Stimulated activated CD4-positive, alpha-beta T cell treated with anti-CD3 and anti-CD28 coated beads, Interleukin-12 subunit alpha, Interleukin-12 subunit beta, amount 100 ng/mL, for 4 hours (primary cell): ENCODE results near the gene MAP4.
"Not testable (repeated sequence)": the region's sequence is repeated elsewhere in the genome, so short reads cannot be mapped to it uniquely, and the experiment has no call there.

Experiments
- DNase-seq: peaks from one replicate; pipeline ENCODE4 v3.0.0-alpha.2; 2020

The MAP4 gene

GRCh38 chr3:47891613-47892005 is 124.6 kb downstream of the MAP4 start:
- no peak for DNase-seq

GRCh38 chr3:47890828-47891612 is 125.2 kb downstream of the MAP4 start:
- DNase-seq = no peak

DNA sequence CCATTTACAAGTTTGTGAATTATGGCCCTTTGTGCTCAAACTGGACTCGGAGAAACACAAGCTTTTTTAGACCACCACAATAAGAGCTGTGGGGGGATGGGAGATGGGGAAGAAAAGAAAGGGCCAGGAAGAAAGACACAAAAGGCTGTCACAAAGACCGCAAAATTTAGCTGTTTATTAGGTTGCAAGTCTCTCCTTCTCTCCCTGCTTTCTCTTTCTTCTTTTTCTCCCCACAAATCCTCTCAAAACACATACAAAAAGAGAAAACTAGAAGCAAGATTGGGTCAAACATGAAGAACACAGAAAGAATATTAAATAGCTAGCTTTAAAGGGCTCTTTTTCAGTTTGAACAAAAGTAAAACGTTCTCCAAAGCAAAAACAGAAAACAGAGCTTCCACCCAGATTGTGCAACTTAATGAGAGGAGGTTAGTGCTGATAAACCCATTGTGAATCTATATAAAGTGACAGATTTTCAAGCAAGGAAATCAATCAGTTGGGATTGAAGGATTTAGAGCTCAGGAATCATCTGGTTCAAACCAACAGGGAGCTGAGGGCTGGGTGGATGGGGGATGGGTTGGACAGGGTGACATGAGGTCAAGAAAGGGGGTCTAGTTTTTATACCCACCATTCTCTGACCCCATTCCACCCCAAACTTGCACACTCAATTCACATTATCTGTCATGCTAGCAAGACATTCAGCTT is 125.9 kb downstream of the MAP4 start:
- DNase-seq = no peak

- no peak for DNase-seq
Observed at GRCh38 chr3:47888986-47889757, 127.0 kb downstream of the MAP4 start.

DNA sequence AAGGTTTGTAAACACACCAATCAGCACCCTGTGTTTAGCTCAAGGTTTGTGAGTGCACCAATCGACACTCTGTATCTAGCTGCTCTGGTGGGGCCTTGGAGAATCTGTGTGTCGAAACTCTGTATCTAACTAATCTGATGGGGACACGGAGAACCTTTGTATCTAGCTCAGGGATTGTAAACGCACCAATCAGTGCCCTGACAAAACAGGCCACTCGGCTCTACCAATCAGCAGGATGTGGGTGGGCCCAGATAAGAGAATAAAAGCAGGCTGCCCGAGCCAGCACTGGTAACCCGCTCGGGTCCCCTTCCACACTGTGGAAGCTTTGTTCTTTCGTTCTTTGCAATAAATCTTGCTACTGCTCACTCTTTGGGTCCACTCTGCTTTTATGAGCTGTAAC is 128.2 kb downstream of the MAP4 start:
- DNase-seq = not testable (repeated sequence)

- DNase-seq = no peak
Observed at GRCh38 chr3:47885168-47885567, 131.0 kb downstream of the MAP4 start.

GRCh38 chr3:47884603-47885002 is 131.6 kb downstream of the MAP4 start:
- no peak for DNase-seq

- no peak for DNase-seq
Observed at GRCh38 chr3:47882338-47882737, 133.9 kb downstream of the MAP4 start.

- DNase-seq = no peak
Observed at GRCh38 chr3:47877719-47878118, 138.5 kb downstream of the MAP4 start.

DNA sequence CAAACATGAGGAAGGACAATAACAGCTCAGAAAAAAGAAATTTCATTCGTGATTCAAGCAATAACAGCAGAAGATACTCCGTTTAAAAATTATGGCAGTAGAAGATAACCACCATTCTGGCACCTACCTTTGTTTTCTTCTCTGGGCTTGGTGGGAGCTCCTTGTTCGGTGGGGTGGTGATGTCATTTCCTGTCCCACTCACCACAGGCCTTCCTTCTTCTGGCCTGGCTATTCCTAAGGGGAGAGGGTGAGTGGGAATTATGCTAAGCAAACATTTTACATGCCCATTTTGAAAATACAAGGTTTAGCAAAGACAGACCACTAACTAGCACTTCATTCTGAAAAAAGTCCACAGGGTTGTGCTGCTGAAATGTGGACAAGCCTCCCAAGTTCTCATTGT is 138.9 kb downstream of the MAP4 start:
- no peak for DNase-seq

DNA sequence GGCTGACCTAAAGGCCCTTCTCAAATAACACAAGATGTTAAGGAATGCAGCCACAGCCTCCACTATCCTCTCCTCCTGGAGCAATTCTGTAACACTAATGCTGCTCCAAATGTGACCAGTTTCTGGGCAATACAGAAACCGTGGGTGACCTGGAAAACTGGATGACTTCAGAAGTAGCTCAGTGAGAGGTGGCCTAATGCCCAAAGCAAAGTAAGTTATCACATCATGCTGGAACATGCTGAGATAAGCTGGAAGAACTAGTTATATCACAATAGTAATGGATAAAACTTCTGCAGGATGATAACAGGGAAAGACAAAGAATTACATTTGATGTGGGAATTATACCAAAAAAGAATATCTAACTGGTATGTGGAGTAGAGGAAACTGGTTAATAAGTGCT is 141.3 kb downstream of the MAP4 start:
- DNase-seq = no peak

DNA sequence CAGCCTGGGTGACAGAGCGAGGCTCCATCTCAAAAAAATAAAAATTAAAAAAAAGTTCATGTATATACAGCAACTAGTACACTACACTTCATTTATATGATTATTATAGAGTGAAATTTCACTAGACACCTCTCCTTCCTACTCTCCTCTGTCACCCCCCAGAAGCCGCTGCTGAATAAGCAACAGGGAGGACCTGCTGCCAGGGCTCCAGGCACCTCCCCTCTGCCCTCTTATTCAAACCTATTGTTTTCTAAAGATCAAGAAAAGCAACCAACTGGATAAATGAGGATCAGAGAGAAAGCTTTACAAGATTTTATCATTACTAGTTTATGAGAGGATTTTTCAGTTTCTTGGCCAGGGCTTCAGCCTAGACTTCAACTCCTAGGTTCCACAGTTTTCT is 141.8 kb downstream of the MAP4 start:
- no peak for DNase-seq

- no peak for DNase-seq
Observed at GRCh38 chr3:47872916-47873315, 143.3 kb downstream of the MAP4 start.

GRCh38 chr3:47871389-47871788 is 144.8 kb downstream of the MAP4 start:
- no peak for DNase-seq

DNA sequence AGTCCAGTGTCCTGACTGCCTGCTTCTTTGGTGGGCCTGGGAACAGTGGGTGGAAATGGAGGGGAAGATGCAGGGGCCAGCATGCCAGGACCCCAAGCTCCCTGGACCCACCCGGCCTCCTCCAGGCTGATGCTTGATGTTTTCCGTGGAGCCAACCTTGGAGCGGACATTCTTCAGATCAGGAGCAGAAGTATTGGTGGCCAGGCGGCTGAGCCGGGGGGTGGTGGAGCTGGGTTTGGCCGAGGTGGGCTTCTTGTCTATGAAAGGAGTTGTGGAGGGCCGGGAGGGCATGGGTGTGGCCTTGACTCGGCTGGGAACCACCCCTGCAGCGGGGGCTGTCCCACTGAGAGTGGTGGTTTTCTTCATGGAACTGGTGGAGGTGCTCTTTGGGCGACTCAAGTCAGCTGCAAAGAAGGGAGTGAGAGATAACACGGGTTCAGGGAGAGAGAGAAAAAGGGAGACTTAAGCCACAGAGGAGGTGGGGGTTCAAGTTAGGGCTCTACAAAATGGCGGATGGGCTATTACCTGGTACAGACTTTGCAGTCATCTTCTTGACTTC is 145.4 kb downstream of the MAP4 start:
- DNase-seq = no peak

DNA sequence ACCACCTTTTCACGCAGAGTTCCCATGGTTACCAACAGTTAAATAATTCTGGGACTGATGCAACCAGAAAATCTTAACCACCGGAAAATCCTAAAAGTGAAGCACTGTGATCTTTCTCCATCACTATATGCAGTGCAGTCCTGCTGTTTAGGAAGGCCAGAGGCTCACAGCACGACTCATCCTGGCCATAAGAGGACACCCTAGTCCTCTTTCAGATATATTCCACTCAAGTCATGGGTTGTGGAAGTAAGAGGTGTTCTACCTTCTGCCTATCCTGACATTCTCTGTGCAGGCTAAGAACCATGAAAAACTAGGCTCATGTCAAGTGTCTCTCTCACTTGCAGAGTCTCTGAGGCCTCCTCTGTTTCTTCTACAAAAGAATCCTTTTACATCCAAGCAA is 146.1 kb downstream of the MAP4 start:
- no peak for DNase-seq

DNA sequence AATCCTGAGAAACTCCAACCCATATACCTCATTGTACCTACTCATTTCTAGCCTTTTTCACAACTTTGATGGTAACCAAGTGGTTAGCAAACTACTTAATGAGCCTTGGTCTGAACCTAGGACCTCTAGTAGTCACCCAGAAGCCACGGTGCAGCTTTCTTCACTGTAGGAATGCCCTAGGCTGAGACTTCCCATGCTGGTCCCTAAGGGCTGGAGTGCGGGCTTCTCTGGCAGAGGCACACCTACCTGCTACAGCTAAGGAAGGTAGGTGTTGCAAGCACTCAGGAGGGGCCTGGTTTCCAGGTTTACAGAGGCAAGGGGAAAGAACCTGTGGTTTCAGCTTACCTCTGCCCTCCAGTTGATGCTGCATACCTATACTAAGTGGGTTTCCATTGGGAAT is 147.9 kb downstream of the MAP4 start:
- DNase-seq = no peak

DNA sequence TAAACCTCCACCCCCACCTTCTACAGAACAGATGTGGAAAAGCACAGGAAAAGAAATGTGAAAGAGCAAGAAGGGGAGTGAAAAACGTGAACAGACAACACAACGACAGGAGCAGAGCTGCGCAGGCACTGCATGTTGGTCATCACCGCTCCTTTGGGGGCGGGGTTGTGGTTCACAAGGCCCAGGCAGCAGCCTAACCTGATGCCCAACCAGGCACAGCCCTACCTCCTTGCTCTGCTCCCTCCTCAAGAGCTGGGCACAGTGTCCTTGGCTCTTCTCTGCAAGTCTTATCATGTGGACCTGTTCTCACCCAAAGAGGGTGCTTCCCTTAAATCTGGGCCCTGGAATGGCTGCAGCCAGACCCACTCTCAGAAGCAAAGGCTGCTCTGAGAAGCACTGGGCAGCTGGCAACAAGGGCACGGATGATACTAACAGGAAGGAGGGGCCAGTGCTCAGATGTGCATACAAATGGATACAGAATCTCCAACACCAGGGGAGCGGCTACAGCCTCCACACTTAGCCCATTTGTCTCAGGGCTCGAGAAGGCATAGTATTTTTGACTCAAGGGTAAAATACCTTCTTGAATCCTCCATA is 148.7 kb downstream of the MAP4 start:
- no peak for DNase-seq

DNA sequence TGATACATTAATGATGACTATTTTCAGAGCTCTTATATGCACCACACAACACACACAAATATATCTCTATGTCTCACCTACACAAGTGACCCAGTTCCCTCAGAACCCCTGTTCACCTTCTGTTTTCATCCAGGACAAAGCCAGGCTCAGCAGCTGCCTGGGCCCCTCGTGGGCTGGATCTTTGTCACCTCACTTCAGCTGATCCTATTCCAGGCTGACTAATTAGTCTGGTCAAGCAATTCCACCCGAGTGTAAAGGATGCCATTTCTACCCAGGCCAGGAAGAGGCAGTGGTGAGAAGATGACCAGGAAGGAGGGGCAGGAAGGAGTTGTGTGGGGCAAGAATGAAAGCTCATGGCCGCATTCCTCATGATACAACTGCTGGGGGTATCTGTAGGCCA is 151.0 kb downstream of the MAP4 start:
- no peak for DNase-seq

GRCh38 chr3:47863391-47864128 is 152.7 kb downstream of the MAP4 start:
- DNase-seq = no peak

DNA sequence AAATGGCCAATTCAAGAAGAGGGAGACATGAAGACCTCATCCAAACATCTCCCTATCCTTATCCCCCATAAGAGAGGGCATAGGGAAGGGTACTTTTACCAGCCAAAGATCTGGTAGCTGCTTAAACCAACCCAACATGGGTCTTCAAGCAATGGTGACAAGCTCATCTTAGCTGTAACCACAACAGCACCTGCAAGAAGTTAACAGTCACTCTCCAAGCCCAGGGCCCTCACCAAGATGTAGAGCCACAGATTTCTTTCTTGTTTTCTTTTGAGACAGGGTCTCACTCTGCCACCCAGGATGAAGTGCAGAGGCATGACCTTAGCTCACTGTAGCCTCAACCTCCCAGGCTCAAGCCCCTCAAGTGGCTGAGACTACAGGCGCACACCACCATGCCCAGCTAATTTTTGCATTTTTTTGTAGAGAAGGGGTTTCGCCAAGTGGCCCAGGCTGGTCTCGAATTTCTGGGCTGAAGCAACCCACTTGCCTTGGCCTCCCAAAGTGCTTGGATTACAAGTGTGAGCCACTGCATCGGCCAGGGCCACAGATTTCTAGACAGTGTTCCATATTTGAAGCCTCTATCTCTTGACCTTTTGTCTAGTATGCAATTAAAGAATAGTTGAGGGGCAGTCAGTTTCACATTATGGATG is 156.1 kb downstream of the MAP4 start:
- DNase-seq = no peak

GRCh38 chr3:47857151-47857550 is 159.1 kb downstream of the MAP4 start:
- DNase-seq = no peak
